Caki2 (cell line): ENCODE measurements around the gene NR2C1. TPM values are rescaled to one million over a fixed set of nuclear protein-coding genes. Genes with fewer than 3 reads are reported as not detected.
A peak's percentile ranks its signal among the peaks of the same experiment; 100 is the strongest.
"Not testable (repeated sequence)": the region's sequence is repeated elsewhere in the genome, so short reads cannot be mapped to it uniquely, and the experiment has no call there.

ENCODE experiments used
- DNase-seq: peaks from one replicate; pipeline ENCODE4 v3.0.0-alpha.2; 2015; ENCODE audit warnings: low read depth
- in situ Hi-C: cut with HindIII; loops from 2 replicates; pipeline ENCODE4 v1.10.0; 2016; ENCODE audit warnings: low sequenced_read_pairs, low pct_unique_long_range_greater_than_20kb, mixed read lengths
- total RNA-seq: library from RNA; depleted of rRNA; stranded (reverse); fragments of >200 nt; shearing (Covaris generic); gene quantifications from 2 replicates; pipeline ENCODE4 v1.2.3, GENCODE V29; 2014; ENCODE audit warnings: low replicate concordance; rRNA removed

The NR2C1 gene
- 23.0 and 25.4 TPM in 2 replicates for total RNA-seq

- in situ Hi-C loops, result no loop called here
- peak; percentile 83 for DNase-seq
Measured at GRCh38 chr12:95072900-95073697, at the start of gene NR2C1. NR2C1 (minus strand) TSS chr12:95073618; CDS start chr12:95067384, 6,234 bp downstream.

- no peak for DNase-seq
- in situ Hi-C loops, result loop anchor here (25.0 kb wide), 1 partner anchor 94 kb away; the partner anchor contains the start of genes FGD6 and VEZT
Measured at GRCh38 chr12:95118788-95119179, 45.4 kb upstream of the NR2C1 start.

GRCh38 chr12:95118138-95118787 is 44.8 kb upstream of the NR2C1 start:
- in situ Hi-C loops, result loop anchor here (25.0 kb wide), 1 partner anchor 94 kb away; the partner anchor contains the start of genes FGD6 and VEZT
- peak; percentile 81 for DNase-seq

- in situ Hi-C loops, result loop anchor here (25.0 kb wide), 1 partner anchor 95 kb away; the partner anchor contains the start of genes FGD6 and VEZT
Measured at GRCh38 chr12:95117178-95117599, 43.8 kb upstream of the NR2C1 start.

GRCh38 chr12:95116773-95117172 is 43.4 kb upstream of the NR2C1 start:
- DNase-seq, result peak; percentile 75
- in situ Hi-C loops, result loop anchor here (25.0 kb wide), 1 partner anchor 96 kb away; the partner anchor contains the start of genes FGD6 and VEZT

More at GRCh38 chr12:95117178-95117599, 43.8 kb upstream of the NR2C1 start:
- peak; percentile 85 for DNase-seq

GRCh38 chr12:95116341-95116740 is 42.9 kb upstream of the NR2C1 start:
- in situ Hi-C loops, result loop anchor here (25.0 kb wide), 1 partner anchor 96 kb away; the partner anchor contains the start of genes FGD6 and VEZT
- DNase-seq, result no peak

GRCh38 chr12:95115641-95116040 is 42.2 kb upstream of the NR2C1 start:
- DNase-seq, result no peak
- in situ Hi-C loops, result loop anchor here (25.0 kb wide), 1 partner anchor 97 kb away; the partner anchor contains the start of genes FGD6 and VEZT

GRCh38 chr12:95114766-95115405 is 41.5 kb upstream of the NR2C1 start:
- no peak for DNase-seq
- in situ Hi-C loops, result loop anchor here (25.0 kb wide), 1 partner anchor 97 kb away; the partner anchor contains the start of genes FGD6 and VEZT

- in situ Hi-C loops, result loop anchor here (25.0 kb wide), 1 partner anchor 105 kb away; the partner anchor contains the start of genes FGD6 and VEZT
- no peak for DNase-seq
Measured at GRCh38 chr12:95107362-95107761, 33.9 kb upstream of the NR2C1 start.

GRCh38 chr12:95105540-95105939 is 32.1 kb upstream of the NR2C1 start:
- in situ Hi-C loops, result loop anchor here (25.0 kb wide), 1 partner anchor 107 kb away; the partner anchor contains the start of genes FGD6 and VEZT

GRCh38 chr12:95104919-95105452 is 31.6 kb upstream of the NR2C1 start:
- no peak for DNase-seq
- in situ Hi-C loops, result loop anchor here (25.0 kb wide), 1 partner anchor 107 kb away; the partner anchor contains the start of genes FGD6 and VEZT

More at GRCh38 chr12:95105540-95105939, 32.1 kb upstream of the NR2C1 start:
- peak; percentile 63 for DNase-seq

- in situ Hi-C loops, result loop anchor here (25.0 kb wide), 1 partner anchor 109 kb away; the partner anchor contains the start of genes FGD6 and VEZT
- DNase-seq, result peak; percentile 94
Measured at GRCh38 chr12:95102916-95103671, 29.7 kb upstream of the NR2C1 start.

GRCh38 chr12:95101957-95102356 is 28.5 kb upstream of the NR2C1 start:
- in situ Hi-C loops, result loop anchor here (25.0 kb wide), 1 partner anchor 110 kb away; the partner anchor contains the start of genes FGD6 and VEZT
- DNase-seq, result not testable (repeated sequence)

- in situ Hi-C loops, result loop anchor here (25.0 kb wide), 1 partner anchor 112 kb away; the partner anchor contains the start of genes FGD6 and VEZT
- no peak for DNase-seq
Measured at GRCh38 chr12:95100264-95101190, 27.1 kb upstream of the NR2C1 start.

GRCh38 chr12:95099270-95099790 is 25.9 kb upstream of the NR2C1 start:
- peak; percentile 55 for DNase-seq
- in situ Hi-C loops, result no loop called here

GRCh38 chr12:95096852-95097251 is 23.4 kb upstream of the NR2C1 start:
- DNase-seq, result no peak
- in situ Hi-C loops, result no loop called here
